ENCODE measurements around the gene PPP1R37. TPM values are rescaled to one million over a fixed set of nuclear protein-coding genes. Genes with fewer than 3 reads are reported as not detected.

The PPP1R37 gene
- total RNA-seq, 1 donor from 2014 or later = 19.2 TPM

DNA sequence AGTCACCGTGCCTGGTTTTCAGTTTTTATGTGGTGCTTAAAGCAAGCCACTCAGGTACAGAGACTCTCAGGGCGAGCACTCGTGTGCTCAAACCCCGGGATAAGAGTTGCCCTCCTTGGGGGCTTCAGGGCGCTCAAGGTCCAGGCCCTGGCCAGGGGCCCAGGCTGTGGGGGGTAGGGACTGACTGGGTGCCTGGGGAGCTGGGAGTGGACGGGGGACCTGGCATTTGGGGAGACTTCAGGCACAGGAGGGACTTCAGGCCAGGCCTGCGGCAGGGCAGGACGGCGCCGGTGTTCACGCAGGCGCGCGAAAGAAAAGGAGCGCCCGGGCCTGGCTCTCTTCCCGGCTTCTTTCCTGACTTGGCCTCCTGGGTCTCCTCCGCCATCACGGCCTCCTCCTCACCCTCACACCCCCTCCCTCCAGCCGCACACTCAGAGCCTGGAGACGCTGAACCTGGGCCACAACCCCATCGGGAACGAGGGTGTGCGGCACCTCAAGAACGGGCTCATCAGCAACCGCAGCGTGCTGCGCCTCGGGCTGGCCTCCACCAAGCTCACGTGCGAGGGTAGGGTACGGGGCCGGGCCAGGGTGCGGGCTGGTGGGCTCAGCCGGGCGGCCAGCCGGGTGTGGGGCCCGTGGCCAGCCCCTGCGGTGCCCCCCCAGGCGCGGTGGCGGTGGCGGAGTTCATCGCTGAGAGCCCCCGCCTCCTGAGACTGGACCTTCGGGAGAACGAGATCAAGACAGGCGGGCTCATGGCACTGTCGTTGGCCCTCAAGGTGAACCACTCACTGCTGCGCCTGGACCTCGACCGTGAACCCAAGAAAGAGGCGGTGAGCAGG lies 51.7 kb downstream of the PPP1R37 start:
- DNase-seq (ENCODE audit: low read depth) = no peak
- FAIRE-seq = no peak
- H3K27me3 ChIP-seq (ENCODE audit: control insufficient read depth, insufficient read depth, low read length) = no peaks in the 10 kb centered on the region
- TF ChIP-seq, protein P1, sequence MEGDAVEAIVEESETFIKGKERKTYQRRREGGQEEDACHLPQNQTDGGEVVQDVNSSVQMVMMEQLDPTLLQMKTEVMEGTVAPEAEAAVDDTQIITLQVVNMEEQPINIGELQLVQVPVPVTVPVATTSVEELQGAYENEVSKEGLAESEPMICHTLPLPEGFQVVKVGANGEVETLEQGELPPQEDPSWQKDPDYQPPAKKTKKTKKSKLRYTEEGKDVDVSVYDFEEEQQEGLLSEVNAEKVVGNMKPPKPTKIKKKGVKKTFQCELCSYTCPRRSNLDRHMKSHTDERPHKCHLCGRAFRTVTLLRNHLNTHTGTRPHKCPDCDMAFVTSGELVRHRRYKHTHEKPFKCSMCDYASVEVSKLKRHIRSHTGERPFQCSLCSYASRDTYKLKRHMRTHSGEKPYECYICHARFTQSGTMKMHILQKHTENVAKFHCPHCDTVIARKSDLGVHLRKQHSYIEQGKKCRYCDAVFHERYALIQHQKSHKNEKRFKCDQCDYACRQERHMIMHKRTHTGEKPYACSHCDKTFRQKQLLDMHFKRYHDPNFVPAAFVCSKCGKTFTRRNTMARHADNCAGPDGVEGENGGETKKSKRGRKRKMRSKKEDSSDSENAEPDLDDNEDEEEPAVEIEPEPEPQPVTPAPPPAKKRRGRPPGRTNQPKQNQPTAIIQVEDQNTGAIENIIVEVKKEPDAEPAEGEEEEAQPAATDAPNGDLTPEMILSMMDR (IDR thresholded peaks at IDR 0.05; ENCODE audit: insufficient read depth, low read length, severe bottlenecking) = no peak
- H3K4me3 ChIP-seq (ENCODE audit: low read depth, low read length) = no peak overlapping the region
- H3K36me3 ChIP-seq (ENCODE audit: control insufficient read depth, insufficient read depth, low read length) = peaks cover 5% of the 10 kb centered on the region

DNA sequence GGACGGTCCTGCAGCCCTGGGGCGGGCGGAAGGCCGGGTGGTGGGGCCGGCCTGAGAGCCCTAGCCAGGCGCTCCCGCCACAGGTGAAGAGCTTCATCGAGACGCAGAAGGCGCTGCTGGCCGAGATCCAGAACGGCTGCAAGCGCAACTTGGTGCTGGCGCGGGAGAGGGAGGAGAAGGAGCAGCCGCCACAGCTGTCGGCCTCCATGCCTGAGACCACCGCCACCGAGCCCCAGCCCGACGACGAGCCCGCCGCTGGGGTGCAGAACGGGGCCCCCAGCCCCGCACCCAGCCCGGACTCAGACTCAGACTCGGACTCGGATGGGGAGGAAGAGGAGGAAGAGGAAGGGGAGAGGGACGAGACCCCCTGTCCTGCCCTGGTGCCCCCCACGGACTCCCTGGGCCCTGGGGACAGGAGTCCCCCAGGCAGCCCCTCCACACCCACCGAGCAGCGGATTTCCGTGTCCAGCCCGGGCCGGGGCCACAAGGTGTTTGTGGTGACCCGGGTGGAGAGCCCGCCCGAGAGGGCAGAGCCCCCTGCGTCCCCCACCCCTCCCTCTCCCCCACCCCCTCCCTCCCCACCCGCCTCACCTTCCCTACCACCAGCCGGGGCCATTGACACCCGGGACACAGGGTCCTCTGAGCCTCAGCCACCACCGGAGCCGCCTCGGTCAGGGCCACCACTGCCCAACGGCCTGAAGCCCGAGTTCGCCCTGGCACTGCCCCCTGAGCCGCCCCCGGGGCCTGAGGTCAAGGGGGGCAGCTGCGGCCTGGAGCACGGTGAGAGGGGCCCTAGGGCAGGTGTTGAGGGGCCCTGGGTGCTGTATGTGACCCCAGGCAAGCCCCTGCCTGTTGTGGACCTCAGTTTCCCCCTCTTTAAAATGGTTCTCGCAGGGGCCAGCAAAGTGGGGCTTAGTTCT lies 52.6 kb downstream of the PPP1R37 start:
- DNase-seq (ENCODE audit: low read depth) (no peak), FAIRE-seq (no peak)
- H3K4me3 ChIP-seq (ENCODE audit: low read depth, low read length) = no peak overlapping the region
- TF ChIP-seq, protein P1 (IDR thresholded peaks at IDR 0.05; ENCODE audit: insufficient read depth, low read length, severe bottlenecking) = no peak
- H3K36me3 ChIP-seq (ENCODE audit: control insufficient read depth, insufficient read depth, low read length) = peaks cover 5% of the 10 kb centered on the region
- no peaks in the 10 kb centered on the region for H3K27me3 ChIP-seq (ENCODE audit: control insufficient read depth, insufficient read depth, low read length)

DNA sequence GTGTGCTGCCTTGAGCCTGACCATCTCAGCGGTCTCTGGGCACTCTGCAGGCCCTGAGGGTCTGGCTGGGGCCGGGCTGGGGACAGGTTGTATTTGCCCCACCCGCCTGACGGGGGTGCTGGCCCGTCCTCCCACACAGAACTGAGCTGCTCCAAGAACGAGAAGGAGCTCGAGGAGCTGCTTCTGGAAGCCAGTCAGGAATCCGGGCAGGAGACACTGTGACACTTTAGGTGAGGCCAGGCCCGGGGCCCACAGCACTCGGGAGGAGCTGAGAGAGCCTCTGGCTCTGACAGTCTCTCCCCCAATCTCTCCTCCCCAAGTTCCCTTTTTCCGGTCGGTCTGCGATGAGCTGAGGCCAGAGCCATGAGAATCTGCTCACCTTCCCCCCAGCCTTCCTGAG lies 53.3 kb downstream of the PPP1R37 start:
- peaks cover 5% of the 10 kb centered on the region for H3K36me3 ChIP-seq (ENCODE audit: control insufficient read depth, insufficient read depth, low read length)
- FAIRE-seq (no peak), DNase-seq (ENCODE audit: low read depth) (no peak)
- no peak overlapping the region for H3K4me3 ChIP-seq (ENCODE audit: low read depth, low read length)
- no peaks in the 10 kb centered on the region for H3K27me3 ChIP-seq (ENCODE audit: control insufficient read depth, insufficient read depth, low read length)
- TF ChIP-seq, protein P1 (IDR thresholded peaks at IDR 0.05; ENCODE audit: insufficient read depth, low read length, severe bottlenecking) = no peak

DNA sequence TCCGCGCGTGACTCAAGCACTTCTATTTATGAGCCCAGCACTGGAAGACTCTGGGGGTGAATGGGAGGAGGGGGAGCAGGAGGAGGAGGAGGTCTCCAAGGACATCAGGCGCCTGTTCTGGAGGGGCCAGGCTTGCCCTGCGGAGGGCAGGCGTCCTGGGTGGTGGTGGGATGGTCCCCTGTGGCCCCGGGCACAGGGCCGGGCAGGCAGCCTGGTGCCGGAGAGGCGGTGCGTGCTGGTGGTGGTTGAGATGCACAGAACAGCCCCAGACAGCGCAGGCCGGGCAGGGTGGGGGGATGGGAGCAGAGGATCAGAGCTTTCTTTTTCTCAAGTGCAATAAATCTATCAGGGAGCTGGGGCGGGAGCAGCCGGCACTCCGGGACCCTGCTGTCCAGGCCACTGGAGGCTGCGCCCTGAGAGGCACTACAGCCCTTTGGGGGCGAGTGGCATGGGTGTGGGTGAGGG lies 53.8 kb downstream of the PPP1R37 start:
- Histone ChIP-seq H3K36me3 (ENCODE audit: control insufficient read depth, insufficient read depth, low read length) (peaks cover 2% of the 10 kb centered on the region), H3K27me3 (ENCODE audit: control insufficient read depth, insufficient read depth, low read length) (no peaks in the 10 kb centered on the region), H3K4me3 (ENCODE audit: low read depth, low read length) (no peak overlapping the region)
- TF ChIP-seq, protein P1 (IDR thresholded peaks at IDR 0.05; ENCODE audit: insufficient read depth, low read length, severe bottlenecking) = no peak
- DNase-seq (ENCODE audit: low read depth) = no peak
- FAIRE-seq = no peak

DNA sequence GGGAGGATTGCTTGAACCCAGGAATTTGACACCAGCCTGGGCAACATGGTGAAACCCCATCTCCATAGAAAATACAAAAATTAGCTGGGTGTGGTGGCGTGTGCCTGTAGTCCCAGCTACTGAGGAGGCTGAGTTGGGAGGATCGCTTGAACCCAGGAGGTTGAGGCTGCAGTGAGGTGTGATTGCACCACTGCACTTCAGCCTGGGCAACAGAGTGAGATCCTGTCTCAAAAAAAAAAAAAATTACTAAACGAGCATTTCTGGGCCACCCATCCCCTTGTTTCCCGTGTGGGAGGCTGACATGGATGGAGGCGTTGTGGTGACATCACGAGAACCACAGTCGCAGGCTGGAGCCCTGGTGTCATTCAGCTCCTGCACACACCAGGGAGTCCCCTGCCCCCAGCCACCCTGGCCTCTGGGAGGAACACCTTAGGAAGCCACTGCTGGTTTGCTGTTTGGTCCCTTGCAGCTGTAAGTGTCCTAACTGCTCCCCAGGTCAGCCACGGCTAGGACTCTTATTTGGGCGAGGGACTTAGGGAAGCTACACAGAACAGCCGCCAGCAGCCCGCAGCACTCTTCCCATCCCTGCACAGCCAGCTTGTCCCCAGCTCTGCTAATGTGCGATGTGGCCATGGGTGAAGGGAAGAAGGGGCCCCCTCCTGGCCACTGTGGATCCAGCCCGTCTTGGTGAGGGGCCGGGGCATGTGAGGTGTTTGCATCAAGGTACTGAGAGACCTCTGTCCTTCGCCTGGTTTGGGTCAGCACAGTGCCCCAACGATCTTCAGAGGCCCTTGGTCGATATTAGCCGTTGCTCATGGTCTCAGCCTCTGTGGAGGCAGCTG lies 55.1 kb downstream of the PPP1R37 start:
- Histone ChIP-seq H3K27me3 (ENCODE audit: control insufficient read depth, insufficient read depth, low read length) (peaks cover 3% of the 10 kb centered on the region), H3K36me3 (ENCODE audit: control insufficient read depth, insufficient read depth, low read length) (peaks cover 1% of the 10 kb centered on the region), H3K4me3 (ENCODE audit: low read depth, low read length) (no peak overlapping the region)
- TF ChIP-seq, protein P1 (IDR thresholded peaks at IDR 0.05; ENCODE audit: insufficient read depth, low read length, severe bottlenecking) = no peak
- FAIRE-seq (no peak), DNase-seq (ENCODE audit: low read depth) (no peak)
